NCI-H748 (cell line): ENCODE measurements around the gene BCORL1.

Experiments used
- DNase-seq: peaks from one replicate; lab custom pipeline; 2025; ENCODE audit not compliant: unreplicated experiment; lab: John Stamatoyannopoulos, UW

Gene BCORL1, protein sequence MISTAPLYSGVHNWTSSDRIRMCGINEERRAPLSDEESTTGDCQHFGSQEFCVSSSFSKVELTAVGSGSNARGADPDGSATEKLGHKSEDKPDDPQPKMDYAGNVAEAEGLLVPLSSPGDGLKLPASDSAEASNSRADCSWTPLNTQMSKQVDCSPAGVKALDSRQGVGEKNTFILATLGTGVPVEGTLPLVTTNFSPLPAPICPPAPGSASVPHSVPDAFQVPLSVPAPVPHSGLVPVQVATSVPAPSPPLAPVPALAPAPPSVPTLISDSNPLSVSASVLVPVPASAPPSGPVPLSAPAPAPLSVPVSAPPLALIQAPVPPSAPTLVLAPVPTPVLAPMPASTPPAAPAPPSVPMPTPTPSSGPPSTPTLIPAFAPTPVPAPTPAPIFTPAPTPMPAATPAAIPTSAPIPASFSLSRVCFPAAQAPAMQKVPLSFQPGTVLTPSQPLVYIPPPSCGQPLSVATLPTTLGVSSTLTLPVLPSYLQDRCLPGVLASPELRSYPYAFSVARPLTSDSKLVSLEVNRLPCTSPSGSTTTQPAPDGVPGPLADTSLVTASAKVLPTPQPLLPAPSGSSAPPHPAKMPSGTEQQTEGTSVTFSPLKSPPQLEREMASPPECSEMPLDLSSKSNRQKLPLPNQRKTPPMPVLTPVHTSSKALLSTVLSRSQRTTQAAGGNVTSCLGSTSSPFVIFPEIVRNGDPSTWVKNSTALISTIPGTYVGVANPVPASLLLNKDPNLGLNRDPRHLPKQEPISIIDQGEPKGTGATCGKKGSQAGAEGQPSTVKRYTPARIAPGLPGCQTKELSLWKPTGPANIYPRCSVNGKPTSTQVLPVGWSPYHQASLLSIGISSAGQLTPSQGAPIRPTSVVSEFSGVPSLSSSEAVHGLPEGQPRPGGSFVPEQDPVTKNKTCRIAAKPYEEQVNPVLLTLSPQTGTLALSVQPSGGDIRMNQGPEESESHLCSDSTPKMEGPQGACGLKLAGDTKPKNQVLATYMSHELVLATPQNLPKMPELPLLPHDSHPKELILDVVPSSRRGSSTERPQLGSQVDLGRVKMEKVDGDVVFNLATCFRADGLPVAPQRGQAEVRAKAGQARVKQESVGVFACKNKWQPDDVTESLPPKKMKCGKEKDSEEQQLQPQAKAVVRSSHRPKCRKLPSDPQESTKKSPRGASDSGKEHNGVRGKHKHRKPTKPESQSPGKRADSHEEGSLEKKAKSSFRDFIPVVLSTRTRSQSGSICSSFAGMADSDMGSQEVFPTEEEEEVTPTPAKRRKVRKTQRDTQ (N-terminal part only)

GRCh38 chrX:129982300-129983251 is at the start of gene BCORL1:
TSS of gene BCORL1 (plus strand) at chrX:129982635. CDS start at chrX:130005232, 22,597 bp downstream.
- DNase-seq = peak; percentile 95

- DNase-seq = peak; percentile 35
These were observed 49.6 kb upstream of the BCORL1 start for GRCh38 chrX:129932821-129933321.

DNA sequence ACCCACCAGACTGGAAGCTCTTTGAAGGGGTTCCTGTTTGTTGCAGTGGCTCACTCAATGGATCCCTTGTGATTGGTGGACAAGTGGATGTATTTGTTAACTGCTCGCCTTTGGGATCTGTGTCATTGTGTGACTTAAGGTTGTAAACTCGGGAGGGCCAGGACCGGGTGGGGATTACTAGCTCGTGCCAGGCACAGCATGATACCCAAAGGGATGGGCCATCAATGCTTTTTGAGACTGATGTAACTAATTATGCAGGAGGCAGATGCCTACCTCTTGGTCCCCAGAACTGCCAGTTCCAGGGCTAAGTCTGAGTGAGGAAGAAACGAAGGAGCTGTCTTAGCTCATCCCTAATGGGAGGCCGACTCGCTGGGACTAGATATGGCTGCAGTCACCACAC is 48.7 kb upstream of the BCORL1 start:
- DNase-seq = peak; percentile 25

- DNase-seq = no peak
These were observed 48.0 kb upstream of the BCORL1 start for GRCh38 chrX:129934461-129934860.

- peak; percentile 46 for DNase-seq
These were observed 47.5 kb upstream of the BCORL1 start for GRCh38 chrX:129934952-129935351.

DNA sequence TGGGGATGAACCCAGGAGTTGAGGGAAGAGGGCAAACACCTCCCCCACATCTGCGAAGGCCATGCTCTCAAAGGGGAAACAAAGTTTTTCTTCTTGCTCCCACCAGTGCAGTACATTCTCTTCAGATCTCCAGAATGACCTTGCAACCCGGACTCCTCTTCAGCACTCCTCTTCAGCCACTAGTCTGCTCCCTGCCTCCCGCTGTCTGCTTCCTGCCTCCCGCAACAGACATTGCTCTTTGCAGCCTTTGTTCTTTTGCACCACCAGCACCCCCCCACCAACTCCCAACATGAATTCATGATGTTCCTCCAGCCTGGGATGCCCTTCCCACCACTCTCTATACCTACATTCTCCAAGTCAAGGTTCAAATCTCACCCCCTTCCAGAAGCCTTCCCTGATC is 44.4 kb upstream of the BCORL1 start:
- no peak for DNase-seq

DNA sequence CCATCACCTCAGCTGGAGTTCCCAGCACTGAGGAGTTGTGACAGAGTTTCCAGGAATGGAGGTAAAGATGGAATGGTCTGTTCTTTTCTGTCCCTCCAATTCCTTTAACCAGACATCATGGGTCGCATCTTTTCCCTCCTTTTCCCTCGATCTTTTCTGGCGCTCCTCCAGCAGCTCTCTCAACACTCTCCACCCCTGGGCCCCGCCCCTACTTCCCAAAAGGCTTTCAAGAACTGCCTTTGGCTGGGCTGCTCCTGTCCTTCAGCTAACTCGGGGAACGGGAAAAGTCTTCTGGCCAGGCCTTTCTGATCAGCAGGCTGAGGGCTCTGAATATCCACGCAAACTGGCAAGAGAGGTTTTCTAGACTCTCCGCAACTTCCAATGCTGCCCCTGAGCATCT is 42.4 kb upstream of the BCORL1 start:
- DNase-seq = peak; percentile 33

- no peak for DNase-seq
These were observed 41.7 kb upstream of the BCORL1 start for GRCh38 chrX:129940721-129941120.

DNA sequence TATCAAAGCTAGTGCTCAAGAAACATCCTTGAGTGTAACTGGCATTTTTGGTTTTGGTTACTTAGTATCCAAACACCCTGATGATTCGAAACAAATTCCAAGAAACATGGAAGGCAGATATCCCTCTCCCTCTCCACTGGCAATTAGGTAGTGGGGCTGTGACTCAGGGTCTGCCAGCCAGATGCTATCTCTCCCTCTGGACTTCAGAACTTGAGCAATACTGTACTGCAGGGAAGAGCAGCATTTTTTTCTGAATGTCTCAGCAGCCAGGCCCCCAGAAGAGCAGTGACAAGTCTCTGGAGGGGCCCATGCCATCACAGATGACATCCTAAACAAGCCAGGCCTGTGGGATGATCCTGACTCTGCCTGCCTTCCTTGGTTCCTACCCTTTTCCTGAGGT is 37.3 kb upstream of the BCORL1 start:
- no peak for DNase-seq

DNA sequence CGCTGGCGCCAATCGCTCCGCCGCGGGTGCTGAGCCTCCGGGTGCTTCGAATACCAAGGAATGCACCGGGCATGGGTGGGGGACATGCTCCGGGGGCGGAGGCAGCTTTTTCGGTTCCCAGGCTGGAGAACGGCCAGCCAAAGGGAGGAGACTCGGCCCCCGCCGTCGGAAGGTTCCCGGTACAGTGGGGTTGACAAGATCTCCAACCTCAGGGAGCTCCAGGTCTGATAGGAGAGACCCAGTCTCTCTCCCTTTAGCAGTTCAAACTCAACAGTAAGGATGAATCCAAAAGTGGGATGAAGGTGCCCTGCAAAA is 29.1 kb upstream of the BCORL1 start:
- DNase-seq = no peak

GRCh38 chrX:129953881-129954280 is 28.6 kb upstream of the BCORL1 start:
- no peak for DNase-seq

DNA sequence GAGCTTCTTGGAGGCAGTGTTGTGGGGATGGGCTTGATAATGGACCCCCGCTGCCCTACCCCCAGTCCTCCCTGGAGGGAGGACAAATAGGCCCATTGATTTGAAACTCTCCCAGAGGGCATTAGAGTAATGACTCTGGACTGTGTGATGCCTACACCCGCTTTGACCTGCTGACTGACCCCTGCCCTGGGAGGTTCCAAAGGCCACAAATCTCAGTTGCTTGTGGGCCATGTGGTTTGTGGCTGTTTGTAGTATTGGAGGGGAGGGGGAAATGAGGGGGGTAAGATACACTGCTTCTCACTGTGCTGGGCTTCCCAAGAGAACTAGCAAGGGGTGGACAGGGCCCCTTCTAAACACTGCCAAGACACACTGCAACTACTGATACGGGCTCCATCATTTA is 27.6 kb upstream of the BCORL1 start:
- no peak for DNase-seq

DNA sequence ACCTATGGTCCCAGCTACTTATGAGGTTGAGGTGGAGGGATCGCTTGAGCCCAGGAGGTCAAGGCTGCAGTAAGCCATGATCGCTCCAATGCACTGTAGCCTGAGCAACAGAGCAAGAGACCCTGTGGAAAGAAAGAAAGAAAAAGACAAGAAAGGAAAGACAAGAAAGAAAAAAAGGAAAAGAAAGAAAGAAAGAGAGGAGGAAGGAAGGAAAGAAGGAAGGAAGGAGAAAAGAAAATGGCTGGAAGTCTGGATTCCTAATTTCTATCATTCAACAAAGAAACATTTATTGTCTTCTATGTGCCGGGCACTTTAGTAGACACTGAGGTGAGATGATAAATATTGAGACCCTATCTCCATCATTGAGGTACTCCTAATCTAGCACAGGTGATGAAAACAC is 26.8 kb upstream of the BCORL1 start:
- no peak for DNase-seq

DNA sequence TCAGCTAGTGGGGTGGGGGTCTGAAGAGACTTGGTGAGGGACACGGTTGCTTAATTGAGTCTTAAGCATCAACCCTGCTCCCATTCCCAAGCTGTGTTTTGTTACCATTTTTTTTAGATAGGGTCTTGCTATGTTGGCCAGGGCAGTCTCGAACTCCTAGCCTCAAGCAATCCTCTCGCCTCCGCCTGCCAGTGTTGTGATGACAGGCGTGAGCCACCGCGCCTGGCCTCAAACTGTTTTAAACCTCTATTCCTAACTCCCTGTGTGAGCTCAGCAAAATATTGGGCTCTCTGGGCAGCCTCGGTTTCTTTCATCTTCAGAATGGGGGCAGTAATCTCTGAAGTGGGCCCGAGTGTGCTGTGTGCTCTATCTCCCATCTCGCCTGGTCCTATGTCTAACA is 26.3 kb upstream of the BCORL1 start:
- DNase-seq = no peak

DNA sequence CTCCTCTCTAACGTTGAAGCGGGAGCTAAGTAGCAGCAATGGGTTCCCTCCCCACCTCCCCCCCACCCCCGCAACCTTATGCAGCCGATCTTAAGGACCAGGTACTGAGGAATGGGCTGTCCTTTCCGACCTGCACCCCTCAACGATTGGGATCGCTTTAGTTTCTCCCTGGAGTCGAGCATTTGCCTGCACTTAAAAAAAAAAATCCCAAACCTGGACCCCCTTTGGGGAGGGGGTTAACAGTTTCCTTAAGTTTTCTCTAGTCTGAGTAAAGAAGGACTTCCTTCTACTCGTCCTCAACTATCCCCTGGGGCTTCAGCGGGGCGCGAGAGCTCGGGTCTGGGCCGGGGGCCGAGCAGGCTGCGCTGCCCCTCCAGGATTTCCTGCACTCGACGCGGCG is 25.7 kb upstream of the BCORL1 start:
- DNase-seq = no peak

- peak; percentile 80 for DNase-seq
These were observed 25.0 kb upstream of the BCORL1 start for GRCh38 chrX:129957241-129958082.

GRCh38 chrX:129958083-129958465 is 24.4 kb upstream of the BCORL1 start:
- DNase-seq = no peak

DNA sequence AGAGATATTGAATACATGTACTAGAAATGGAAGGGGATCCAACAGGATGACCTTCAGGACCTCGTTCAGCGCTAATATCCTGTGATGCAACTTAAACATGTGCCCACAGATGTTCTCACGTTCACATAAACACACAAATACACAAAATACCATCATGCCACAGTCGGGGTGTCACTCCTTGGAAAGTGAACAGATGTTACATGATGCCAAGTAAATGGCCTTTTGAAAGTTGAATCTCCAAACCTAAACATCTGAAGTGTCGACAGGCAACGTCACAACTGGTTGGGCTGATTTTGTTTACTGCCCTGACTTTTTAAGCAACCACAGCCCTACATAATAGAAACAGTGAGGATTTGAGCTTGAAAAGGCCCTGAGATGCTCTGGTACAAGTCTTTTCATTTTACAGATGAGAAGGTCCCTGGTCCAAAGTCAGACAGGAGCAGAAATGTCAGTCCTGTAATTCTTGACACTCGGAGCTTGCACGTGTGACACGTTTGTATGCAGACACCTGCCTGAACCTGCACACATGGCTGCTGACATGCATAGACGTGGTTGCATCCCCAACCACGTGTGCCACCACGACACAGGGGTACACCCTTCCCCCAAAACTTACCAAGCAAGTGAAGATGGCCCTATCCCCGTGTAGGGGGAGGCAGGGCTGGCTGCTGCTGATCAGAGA is 23.5 kb upstream of the BCORL1 start:
- DNase-seq = no peak

- DNase-seq = no peak
These were observed 23.0 kb upstream of the BCORL1 start for GRCh38 chrX:129959493-129959832.
